Fibroblast of lung (primary cell): ENCODE results near the gene PPP1R3D. TPM values are rescaled to one million over a fixed set of nuclear protein-coding genes. Genes with fewer than 3 reads are reported as not detected.

ENCODE experiments used
- DNase-seq, 2 donors: peaks; one replicate each; pipeline versions ENCODE4 v3.0.0 to v3.0.0-alpha.2; 2010; ENCODE audit warnings: low read depth in 2 of 2
- H2AFZ ChIP-seq: 2 replicates; pipeline ENCODE4 v1.5.1; 2012; ENCODE audit warnings: low read length, control low read depth, inconsistent platforms
- H3K27ac ChIP-seq: 2 replicates; pipeline ENCODE4 v1.5.1; 2011; ENCODE audit warnings: low read length, control low read depth; ENCODE audit not compliant: insufficient read depth
- H3K27me3 ChIP-seq: 2 replicates; pipeline ENCODE4 v1.5.1; 2011; ENCODE audit warnings: mild to moderate bottlenecking, low read length; ENCODE audit not compliant: control insufficient read depth, insufficient read depth
- H3K36me3 ChIP-seq: 2 replicates; pipeline ENCODE4 v1.5.1; 2011; ENCODE audit warnings: low read length; ENCODE audit not compliant: control insufficient read depth, insufficient read depth
- H3K4me1 ChIP-seq: 2 replicates; pipeline ENCODE4 v1.5.1; 2011; ENCODE audit warnings: low read length; ENCODE audit not compliant: control insufficient read depth, insufficient read depth; ENCODE audit errors: extremely low read depth
- H3K4me2 ChIP-seq: 2 replicates; pipeline ENCODE4 v1.5.1; 2011; ENCODE audit warnings: low read length, control low read depth; ENCODE audit not compliant: insufficient read depth; ENCODE audit errors: extremely low read depth
- H3K4me3 ChIP-seq, 4 experiments: fragments of 200-600 bp in 1 of 4; sonication (generic) in 1 of 4; replicated peaks in 1 of 4; 2 replicates each; pipeline ENCODE4 v1.5.1; 2011 to 2016; ENCODE audit warnings: low read length in 4 of 4, low read depth in 3 of 4, mild to moderate bottlenecking in 3 of 4, control low read depth in 2 of 4, inconsistent platforms in 1 of 4, mixed read lengths in 1 of 4; ENCODE audit not compliant: insufficient read depth in 1 of 4; ENCODE audit errors: control extremely low read depth in 1 of 4
- H3K79me2 ChIP-seq: 2 replicates; pipeline ENCODE4 v1.5.1; 2012; ENCODE audit warnings: mild to moderate bottlenecking, low read length, inconsistent platforms; ENCODE audit not compliant: control insufficient read depth, insufficient read depth
- H3K9ac ChIP-seq: 2 replicates; pipeline ENCODE4 v1.5.1; 2011; ENCODE audit warnings: mild to moderate bottlenecking, low read length, control low read depth; ENCODE audit not compliant: insufficient read depth
- H3K9me3 ChIP-seq: 2 replicates; pipeline ENCODE4 v1.5.1; 2012; ENCODE audit warnings: low read depth, low read length; ENCODE audit not compliant: control insufficient read depth, insufficient read depth
- H4K20me1 ChIP-seq: 2 replicates; pipeline ENCODE4 v1.5.1; 2011; ENCODE audit warnings: low read length; ENCODE audit not compliant: control insufficient read depth, insufficient read depth; ENCODE audit errors: extremely low read depth
- CTCF ChIP-seq, 2 donors: IDR thresholded peaks in 1 of 2; conservative IDR thresholded peaks in 1 of 2; 1 replicate in 1 of 2; 2 replicates in 1 of 2; pipeline ENCODE4 v1.5.1; 2011 to 2012; ENCODE audit warnings: low read length in 2 of 2, control low read depth in 1 of 2, inconsistent platforms in 1 of 2, low read depth in 1 of 2, mild to moderate bottlenecking in 1 of 2
- EZH2 ChIP-seq: IDR thresholded peaks from 2 replicates; pipeline ENCODE4 v1.5.1; 2012; ENCODE audit warnings: low read length, control low read depth, mild to moderate bottlenecking; ENCODE audit errors: missing control alignments
- polyA plus RNA-seq, 2 donors: library from polyadenylated mRNA; depleted of rRNA in 1 of 2; stranded (reverse) in 1 of 2; unstranded in 1 of 2; fragments of >200 nt; gene quantifications; 2 replicates each; pipeline ENCODE4 v1.2.1, GENCODE V29; 2011 to 2012; ENCODE audit warnings: missing spikeins in 1 of 2
- total RNA-seq: library from RNA; depleted of rRNA; stranded (reverse); fragments of >200 nt; gene quantifications from 2 replicates; pipeline ENCODE4 v1.2.1, GENCODE V29; 2014

The PPP1R3D gene
- total and polyA plus RNA-seq, 2 donors (not counting 1 experiment from before 2014, with no cell fraction given) = 2.6 to 7.4 TPM

- TF ChIP-seq CTCF (conservative IDR thresholded peaks at IDR 0.05 in 1 of 2, IDR thresholded peaks at IDR 0.05 in 1 of 2; ENCODE audit: low read depth in 1 of 2, low read length in 2 of 2) (no peak), EZH2 (no peak)
These were observed 3.7 kb downstream of the PPP1R3D start for GRCh38 chr20:59936409-59936808.

GRCh38 chr20:59935457-59936185 lies 4.5 kb downstream of the PPP1R3D start:
- Histone ChIP-seq H3K27ac (no peak overlapping the region), H3K36me3 (peaks cover 2% of the 10 kb centered on the region), H3K79me2 (peaks cover 5% of the 10 kb centered on the region), H3K4me2 (no peak overlapping the region), H3K4me3 (no peak overlapping the region), H4K20me1 (no peaks in the 10 kb centered on the region), H3K27me3 (no peaks in the 10 kb centered on the region), H3K9ac (no peak overlapping the region), H3K9me3 (no peaks in the 10 kb centered on the region), H3K4me1 (peaks cover 4% of the 10 kb centered on the region), H2AFZ (no peak overlapping the region)
- DNase-seq = no peak
- TF ChIP-seq EZH2 = no peak
- no peak for TF ChIP-seq CTCF (conservative IDR thresholded peaks at IDR 0.05 in 1 of 2, IDR thresholded peaks at IDR 0.05 in 1 of 2; ENCODE audit: low read depth in 1 of 2, low read length in 2 of 2)

More at GRCh38 chr20:59936409-59936808, 3.7 kb downstream of the PPP1R3D start:
- H3K4me1 ChIP-seq = peaks cover 4% of the 10 kb centered on the region
- no peaks in the 10 kb centered on the region for H4K20me1 ChIP-seq
- H3K9ac ChIP-seq = no peak overlapping the region
- DNase-seq = no peak
- H3K9me3 ChIP-seq = no peaks in the 10 kb centered on the region
- no peak overlapping the region for H3K27ac ChIP-seq
- H3K4me3 ChIP-seq = no peak overlapping the region
- H2AFZ ChIP-seq = no peak overlapping the region
- peaks cover 5% of the 10 kb centered on the region for H3K79me2 ChIP-seq
- H3K4me2 ChIP-seq = no peak overlapping the region
- H3K27me3 ChIP-seq = no peaks in the 10 kb centered on the region
- peaks cover 2% of the 10 kb centered on the region for H3K36me3 ChIP-seq

GRCh38 chr20:59933849-59934585 lies 6.1 kb downstream of the PPP1R3D start:
- H3K27ac ChIP-seq = no peak overlapping the region
- peaks cover under 1% of the 10 kb centered on the region for H3K4me1 ChIP-seq
- no peaks in the 10 kb centered on the region for H3K9me3 ChIP-seq
- H3K79me2 ChIP-seq = peaks cover 1% of the 10 kb centered on the region
- no peaks in the 10 kb centered on the region for H3K36me3 ChIP-seq
- peak overlapping the region; percentile 46 to 70 (median 61) for H3K4me3 ChIP-seq
- H3K9ac ChIP-seq = peak overlapping the region; percentile 49
- H3K27me3 ChIP-seq = no peaks in the 10 kb centered on the region
- H3K4me2 ChIP-seq = peak overlapping the region; percentile 81
- DNase-seq = peak; percentile 59
- H4K20me1 ChIP-seq = no peaks in the 10 kb centered on the region
- TF ChIP-seq CTCF (conservative IDR thresholded peaks at IDR 0.05 in 1 of 2, IDR thresholded peaks at IDR 0.05 in 1 of 2; ENCODE audit: low read depth in 1 of 2, low read length in 2 of 2) (peak; percentile 73 to 86), EZH2 (no peak)
- peak overlapping the region; percentile 86 for H2AFZ ChIP-seq
